Nephron progenitor cell (in vitro differentiated cells): Measurements from ENCODE around the gene SLX4IP.

ENCODE experiments used
- DNase-seq: peaks from one replicate; pipeline ENCODE4 v3.0.0; 2021
- H3K27ac Mint-ChIP-seq: 2 replicates; pipeline ENCODE4 v1.8.0; 2021; ENCODE audit warnings: mild to moderate bottlenecking, moderate library complexity, mixed read lengths
- H3K27me3 Mint-ChIP-seq: 2 replicates; pipeline ENCODE4 v1.8.0; 2021; ENCODE audit warnings: mild to moderate bottlenecking, low read depth, mixed read lengths; ENCODE audit not compliant: poor library complexity
- H3K36me3 Mint-ChIP-seq: 2 replicates; pipeline ENCODE4 v1.8.0; 2021; ENCODE audit warnings: low read depth, mixed read lengths
- H3K4me1 Mint-ChIP-seq: 2 replicates; pipeline ENCODE4 v1.8.0; 2021; ENCODE audit warnings: mixed read lengths
- H3K4me3 Mint-ChIP-seq: 2 replicates; pipeline ENCODE4 v1.8.0; 2021; ENCODE audit warnings: mild to moderate bottlenecking, moderate library complexity, mixed read lengths
- H3K9me3 Mint-ChIP-seq: 2 replicates; pipeline ENCODE4 v1.8.0; 2021; ENCODE audit warnings: mild to moderate bottlenecking, moderate library complexity, mixed read lengths
- TF ChIP-seq, protein P1 (sequence below): fragments of 200-600 bp; sonication (generic); IDR thresholded peaks from 2 replicates; pipeline ENCODE4 v1.5.0; 2021; ENCODE audit warnings: antibody characterized with exemption

The SLX4IP gene

DNA sequence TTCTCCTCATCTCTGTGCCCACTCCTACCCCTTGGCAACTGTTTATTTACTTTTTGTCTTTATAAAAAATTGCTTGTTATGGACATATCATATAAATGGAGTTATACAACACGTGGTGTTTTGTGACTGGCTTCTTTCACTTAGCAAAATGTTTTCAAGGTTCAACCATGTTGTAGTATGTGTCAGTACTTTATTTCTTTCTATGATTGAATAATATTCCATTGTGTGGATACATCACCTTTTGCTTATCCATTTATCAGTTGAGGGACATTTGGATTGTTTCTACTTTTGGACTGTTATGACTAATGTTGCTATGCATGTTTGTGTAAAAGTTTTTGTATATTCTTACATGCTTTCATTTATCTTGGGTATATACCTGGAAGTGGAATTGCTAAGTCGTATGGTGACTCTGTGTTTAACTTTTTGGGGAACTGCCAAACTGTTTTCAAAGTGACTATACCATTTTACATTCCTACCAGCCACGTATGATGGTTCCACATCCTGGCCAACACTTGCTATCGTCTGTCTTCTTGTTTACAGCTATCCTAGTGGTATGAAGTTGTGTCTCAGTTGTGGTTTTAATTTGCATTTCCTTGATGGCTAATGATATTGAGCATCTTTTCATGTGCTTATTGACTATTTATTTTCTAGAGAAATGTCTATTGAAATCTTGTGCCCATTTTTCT, 84.4 kb downstream of the SLX4IP start:
- TF ChIP-seq, protein P1, sequence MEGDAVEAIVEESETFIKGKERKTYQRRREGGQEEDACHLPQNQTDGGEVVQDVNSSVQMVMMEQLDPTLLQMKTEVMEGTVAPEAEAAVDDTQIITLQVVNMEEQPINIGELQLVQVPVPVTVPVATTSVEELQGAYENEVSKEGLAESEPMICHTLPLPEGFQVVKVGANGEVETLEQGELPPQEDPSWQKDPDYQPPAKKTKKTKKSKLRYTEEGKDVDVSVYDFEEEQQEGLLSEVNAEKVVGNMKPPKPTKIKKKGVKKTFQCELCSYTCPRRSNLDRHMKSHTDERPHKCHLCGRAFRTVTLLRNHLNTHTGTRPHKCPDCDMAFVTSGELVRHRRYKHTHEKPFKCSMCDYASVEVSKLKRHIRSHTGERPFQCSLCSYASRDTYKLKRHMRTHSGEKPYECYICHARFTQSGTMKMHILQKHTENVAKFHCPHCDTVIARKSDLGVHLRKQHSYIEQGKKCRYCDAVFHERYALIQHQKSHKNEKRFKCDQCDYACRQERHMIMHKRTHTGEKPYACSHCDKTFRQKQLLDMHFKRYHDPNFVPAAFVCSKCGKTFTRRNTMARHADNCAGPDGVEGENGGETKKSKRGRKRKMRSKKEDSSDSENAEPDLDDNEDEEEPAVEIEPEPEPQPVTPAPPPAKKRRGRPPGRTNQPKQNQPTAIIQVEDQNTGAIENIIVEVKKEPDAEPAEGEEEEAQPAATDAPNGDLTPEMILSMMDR = no peak
- Mint-ChIP-seq H3K9me3 (no peaks in the 10 kb centered on the region), H3K4me1 (peaks cover 40% of the 10 kb centered on the region), H3K36me3 (no peaks in the 10 kb centered on the region), H3K4me3 (no peak overlapping the region), H3K27me3 (no peaks in the 10 kb centered on the region), H3K27ac (no peak overlapping the region)
- no peak for DNase-seq

DNA sequence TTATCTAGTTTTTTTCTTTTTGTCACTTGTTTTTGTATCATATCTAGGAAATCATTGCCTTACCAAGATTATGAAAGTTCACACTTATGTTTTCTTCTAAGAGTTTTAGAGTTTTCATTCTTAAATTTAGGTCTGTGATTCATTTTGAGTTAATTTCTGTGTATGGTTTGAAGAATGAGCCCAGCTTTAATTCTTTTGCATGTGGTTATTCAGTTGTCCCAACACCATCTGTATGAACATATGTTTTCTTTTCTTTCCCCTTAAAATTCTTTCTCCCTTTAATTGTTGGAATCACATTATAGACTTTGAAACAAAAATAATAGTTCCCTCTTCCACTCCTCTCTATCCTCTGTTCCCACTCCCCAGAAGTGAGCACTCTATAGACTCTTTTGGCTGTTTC, 85.4 kb downstream of the SLX4IP start:
- no peaks in the 10 kb centered on the region for H3K36me3 Mint-ChIP-seq
- peak overlapping the region; percentile 3 for H3K27ac Mint-ChIP-seq
- TF ChIP-seq, protein P1 = no peak
- DNase-seq = no peak
- no peaks in the 10 kb centered on the region for H3K27me3 Mint-ChIP-seq
- H3K4me1 Mint-ChIP-seq = peaks cover 51% of the 10 kb centered on the region
- no peaks in the 10 kb centered on the region for H3K9me3 Mint-ChIP-seq
- no peak overlapping the region for H3K4me3 Mint-ChIP-seq

DNA sequence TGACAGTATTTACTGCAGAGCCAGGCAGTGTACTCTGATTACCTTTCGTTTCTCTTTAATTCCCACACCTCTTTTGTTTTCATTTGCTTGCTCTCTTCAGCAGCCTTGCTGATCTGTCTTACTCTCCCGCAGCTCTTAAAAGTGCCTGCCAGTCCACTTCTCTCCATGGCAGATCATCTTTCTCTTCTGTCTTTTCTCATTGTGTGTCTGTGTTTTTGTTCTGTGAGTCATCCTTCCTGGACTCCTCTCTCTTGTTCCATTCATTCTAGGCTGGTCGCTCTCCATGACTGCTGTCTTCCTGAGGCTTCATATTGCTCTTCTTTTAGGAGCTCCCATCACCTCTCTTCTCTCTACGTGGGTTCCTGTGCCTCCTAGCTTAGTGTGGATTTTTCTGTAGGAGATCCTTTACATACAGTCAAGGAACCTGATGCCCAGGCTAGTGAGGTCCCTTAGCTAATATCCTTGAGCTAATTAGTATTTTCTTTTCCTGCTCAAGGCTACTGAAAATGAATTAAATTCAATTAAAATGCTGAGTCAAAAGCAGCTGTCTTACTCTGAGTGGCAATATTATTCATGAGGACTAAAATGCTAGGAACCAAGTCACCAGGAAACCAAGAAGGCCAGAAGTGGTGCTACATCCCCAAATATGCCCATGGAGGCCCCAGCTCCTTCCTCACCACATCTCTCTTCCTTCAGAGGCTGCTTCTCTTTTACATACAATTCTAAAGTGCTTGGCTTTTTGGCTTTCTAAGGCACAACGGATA, 86.1 kb downstream of the SLX4IP start:
- Mint-ChIP-seq H3K27me3 (no peaks in the 10 kb centered on the region), H3K4me3 (no peak overlapping the region), H3K36me3 (peaks cover 5% of the 10 kb centered on the region), H3K4me1 (peaks cover 58% of the 10 kb centered on the region), H3K9me3 (no peaks in the 10 kb centered on the region), H3K27ac (peak overlapping the region; percentile 77)
- no peak for DNase-seq
- TF ChIP-seq, protein P1 = no peak

DNA sequence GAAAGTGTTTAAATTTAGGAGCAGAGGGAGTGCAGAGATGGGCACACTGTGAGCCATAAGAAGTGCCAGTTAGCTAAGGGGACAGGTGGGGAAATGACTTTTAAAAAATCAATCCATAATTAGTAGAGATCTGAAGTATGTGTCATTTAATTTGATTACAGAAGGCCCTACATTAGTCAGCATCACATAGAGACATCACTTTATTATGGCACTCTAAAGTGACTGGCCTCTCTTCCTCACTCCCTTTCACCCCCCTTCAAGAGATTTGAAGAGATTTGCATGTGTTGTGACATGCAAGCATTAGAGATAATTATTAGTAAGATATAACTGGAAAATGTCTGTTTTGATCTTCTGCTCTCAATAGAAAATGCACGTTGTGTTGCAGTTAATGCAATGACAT, 86.7 kb downstream of the SLX4IP start:
- peak overlapping the region; percentile 39 for H3K27ac Mint-ChIP-seq
- H3K9me3 Mint-ChIP-seq = no peaks in the 10 kb centered on the region
- no peak for DNase-seq
- H3K4me3 Mint-ChIP-seq = no peak overlapping the region
- no peaks in the 10 kb centered on the region for H3K27me3 Mint-ChIP-seq
- TF ChIP-seq, protein P1 = no peak
- H3K36me3 Mint-ChIP-seq = peaks cover 7% of the 10 kb centered on the region
- peaks cover 58% of the 10 kb centered on the region for H3K4me1 Mint-ChIP-seq

DNA sequence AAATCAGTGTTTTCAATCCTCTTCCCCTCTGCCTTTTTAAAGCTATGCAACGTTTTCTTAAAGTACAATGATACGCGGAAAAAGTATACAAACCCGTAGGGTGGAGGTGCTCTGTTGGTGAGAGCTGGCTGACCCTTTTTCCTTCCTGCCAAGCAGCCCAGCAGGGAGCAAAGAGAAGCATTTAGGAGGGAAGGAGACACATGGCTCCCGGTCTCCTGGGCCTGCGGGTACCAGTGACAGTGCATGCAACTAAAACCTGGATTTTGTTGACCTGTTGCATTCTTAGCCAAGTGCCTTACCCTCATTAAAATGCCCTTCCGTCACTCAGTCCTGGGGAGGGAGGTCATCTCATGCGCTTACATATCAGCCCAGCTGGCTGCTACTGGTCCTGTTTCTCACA, 87.2 kb downstream of the SLX4IP start:
- H3K27me3 Mint-ChIP-seq = no peaks in the 10 kb centered on the region
- no peak overlapping the region for H3K4me3 Mint-ChIP-seq
- peaks cover 7% of the 10 kb centered on the region for H3K36me3 Mint-ChIP-seq
- no peak for DNase-seq
- TF ChIP-seq, protein P1 = no peak
- H3K9me3 Mint-ChIP-seq = no peaks in the 10 kb centered on the region
- H3K4me1 Mint-ChIP-seq = peaks cover 62% of the 10 kb centered on the region
- peak overlapping the region; percentile 9 for H3K27ac Mint-ChIP-seq
